Vagina (tissue), 2 donors: ENCODE results near the gene CGB1.
"Not testable (repeated sequence)": the region's sequence is repeated elsewhere in the genome, so short reads cannot be mapped to it uniquely, and the experiment has no call there.

Experiments
- POLR2A ChIP-seq, 2 donors: fragments of 450-650 bp; IDR thresholded peaks; one replicate each; pipeline ENCODE4 v1.6.1; 2017; ENCODE audit warnings: antibody characterized with exemption in 2 of 2, mild to moderate bottlenecking in 2 of 2, moderate library complexity in 2 of 2
- POLR2AphosphoS5 ChIP-seq, 2 donors: sonication (generic); formaldehyde crosslinking; IDR thresholded peaks; one replicate each; pipeline ENCODE4 v1.9.0; 2017; ENCODE audit warnings: antibody characterized with exemption in 2 of 2, mild to moderate bottlenecking in 2 of 2, low read depth in 1 of 2; ENCODE audit not compliant: insufficient read depth in 1 of 2
- TF ChIP-seq, protein P1 (sequence below), 3 experiments: fragments of 450-650 bp in 2 of 3; fragments of 200-600 bp in 1 of 3; sonication (generic) in 1 of 3; IDR thresholded peaks; one replicate each; pipeline ENCODE4 v1.5.1; 2017 to 2019; ENCODE audit warnings: antibody characterized with exemption in 3 of 3, mild to moderate bottlenecking in 2 of 3, moderate library complexity in 2 of 3

DNA sequence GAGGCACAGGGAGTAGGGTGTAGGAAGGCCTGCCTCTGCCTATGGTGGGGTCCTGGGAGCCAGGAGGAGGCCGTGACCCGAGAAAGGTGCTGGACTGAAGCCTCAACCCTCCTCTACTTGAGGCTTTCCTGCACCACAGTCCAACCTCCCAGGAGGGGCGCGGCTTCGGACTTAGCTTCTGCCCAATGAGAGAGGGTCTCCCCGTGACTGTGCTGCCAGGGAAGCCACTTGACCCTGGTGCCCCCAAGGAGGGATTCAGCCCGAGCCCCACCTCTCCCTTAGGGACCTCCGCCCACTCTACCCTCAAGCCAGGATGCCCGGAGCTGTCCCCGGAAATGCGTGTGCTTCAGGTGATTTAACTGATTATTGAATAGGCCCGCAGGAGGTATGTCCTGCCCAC lies 12.3 kb upstream of the CGB1 start, which contains the start of gene CGB8:
- not testable (repeated sequence) for TF ChIP-seq POLR2AphosphoS5 (IDR thresholded peaks at IDR 0.05; ENCODE audit: insufficient read depth in 1 of 2, low read depth in 1 of 2); POLR2A (IDR thresholded peaks at IDR 0.05)
- TF ChIP-seq, protein P1, sequence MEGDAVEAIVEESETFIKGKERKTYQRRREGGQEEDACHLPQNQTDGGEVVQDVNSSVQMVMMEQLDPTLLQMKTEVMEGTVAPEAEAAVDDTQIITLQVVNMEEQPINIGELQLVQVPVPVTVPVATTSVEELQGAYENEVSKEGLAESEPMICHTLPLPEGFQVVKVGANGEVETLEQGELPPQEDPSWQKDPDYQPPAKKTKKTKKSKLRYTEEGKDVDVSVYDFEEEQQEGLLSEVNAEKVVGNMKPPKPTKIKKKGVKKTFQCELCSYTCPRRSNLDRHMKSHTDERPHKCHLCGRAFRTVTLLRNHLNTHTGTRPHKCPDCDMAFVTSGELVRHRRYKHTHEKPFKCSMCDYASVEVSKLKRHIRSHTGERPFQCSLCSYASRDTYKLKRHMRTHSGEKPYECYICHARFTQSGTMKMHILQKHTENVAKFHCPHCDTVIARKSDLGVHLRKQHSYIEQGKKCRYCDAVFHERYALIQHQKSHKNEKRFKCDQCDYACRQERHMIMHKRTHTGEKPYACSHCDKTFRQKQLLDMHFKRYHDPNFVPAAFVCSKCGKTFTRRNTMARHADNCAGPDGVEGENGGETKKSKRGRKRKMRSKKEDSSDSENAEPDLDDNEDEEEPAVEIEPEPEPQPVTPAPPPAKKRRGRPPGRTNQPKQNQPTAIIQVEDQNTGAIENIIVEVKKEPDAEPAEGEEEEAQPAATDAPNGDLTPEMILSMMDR (IDR thresholded peaks at IDR 0.05): not testable (repeated sequence)
